Thymus (tissue), 11 donors: Measurements from ENCODE around the gene IL6R. TPM values are rescaled to one million over a fixed set of nuclear protein-coding genes. Genes with fewer than 3 reads are reported as not detected.

Source experiments
- DNase-seq, 9 donors: peaks; one replicate each; pipeline ENCODE4 v3.0.0-alpha.2; 2013; ENCODE audit warnings: low spot score in 9 of 9, low read depth in 6 of 9, missing footprints in 1 of 9
- H3K27ac ChIP-seq, 2 donors: one replicate each; pipeline ENCODE4 v1.5.1; 2013; ENCODE audit warnings: control low read depth in 1 of 2, low read depth in 1 of 2, low read length in 1 of 2, mild to moderate bottlenecking in 1 of 2, moderate library complexity in 1 of 2
- H3K27me3 ChIP-seq, 2 donors: one replicate each; pipeline ENCODE4 v1.5.1; 2013; ENCODE audit warnings: low read length in 1 of 2; ENCODE audit not compliant: control insufficient read depth in 2 of 2, insufficient read depth in 1 of 2
- H3K36me3 ChIP-seq, 2 donors: one replicate each; pipeline ENCODE4 v1.5.1; 2013; ENCODE audit warnings: low read length in 1 of 2, mild to moderate bottlenecking in 1 of 2, moderate library complexity in 1 of 2; ENCODE audit not compliant: control insufficient read depth in 2 of 2, insufficient read depth in 2 of 2
- H3K4me1 ChIP-seq, 2 donors: one replicate each; pipeline ENCODE4 v1.5.1; 2013; ENCODE audit warnings: low read length in 2 of 2; ENCODE audit not compliant: control insufficient read depth in 2 of 2, insufficient read depth in 2 of 2
- H3K4me3 ChIP-seq, 2 donors: one replicate each; pipeline ENCODE4 v1.5.1; 2013; ENCODE audit warnings: low read length in 2 of 2, control low read depth in 1 of 2, mild to moderate bottlenecking in 1 of 2
- H3K9me3 ChIP-seq, 2 donors: one replicate each; pipeline ENCODE4 v1.5.1; 2013; ENCODE audit warnings: low read length in 1 of 2, mild to moderate bottlenecking in 1 of 2; ENCODE audit not compliant: control insufficient read depth in 2 of 2, insufficient read depth in 1 of 2
- WGBS: extraction: QIAGEN DNeasy Blood & Tissue Kit; methylation state at CpG from one replicate; pipeline ENCODE4 v1.1.7; 2013; 5-methylcytosine and 5-hydroxymethylcytosine counted together
- polyA plus RNA-seq: library from polyadenylated mRNA; stranded (reverse); fragments of 200-250 nt; gene quantifications from one replicate; pipeline ENCODE4 v1.2.3, GENCODE V29; 2013
- total RNA-seq: library from RNA; stranded (reverse); fragments of 120-200 nt; gene quantifications from one replicate; pipeline ENCODE4 v1.2.4, GENCODE V29; 2013
- donor health status: healthy.

IL6R gene
- total and polyA plus RNA-seq, 2 donors: 10.3 to 10.5 TPM

DNA sequence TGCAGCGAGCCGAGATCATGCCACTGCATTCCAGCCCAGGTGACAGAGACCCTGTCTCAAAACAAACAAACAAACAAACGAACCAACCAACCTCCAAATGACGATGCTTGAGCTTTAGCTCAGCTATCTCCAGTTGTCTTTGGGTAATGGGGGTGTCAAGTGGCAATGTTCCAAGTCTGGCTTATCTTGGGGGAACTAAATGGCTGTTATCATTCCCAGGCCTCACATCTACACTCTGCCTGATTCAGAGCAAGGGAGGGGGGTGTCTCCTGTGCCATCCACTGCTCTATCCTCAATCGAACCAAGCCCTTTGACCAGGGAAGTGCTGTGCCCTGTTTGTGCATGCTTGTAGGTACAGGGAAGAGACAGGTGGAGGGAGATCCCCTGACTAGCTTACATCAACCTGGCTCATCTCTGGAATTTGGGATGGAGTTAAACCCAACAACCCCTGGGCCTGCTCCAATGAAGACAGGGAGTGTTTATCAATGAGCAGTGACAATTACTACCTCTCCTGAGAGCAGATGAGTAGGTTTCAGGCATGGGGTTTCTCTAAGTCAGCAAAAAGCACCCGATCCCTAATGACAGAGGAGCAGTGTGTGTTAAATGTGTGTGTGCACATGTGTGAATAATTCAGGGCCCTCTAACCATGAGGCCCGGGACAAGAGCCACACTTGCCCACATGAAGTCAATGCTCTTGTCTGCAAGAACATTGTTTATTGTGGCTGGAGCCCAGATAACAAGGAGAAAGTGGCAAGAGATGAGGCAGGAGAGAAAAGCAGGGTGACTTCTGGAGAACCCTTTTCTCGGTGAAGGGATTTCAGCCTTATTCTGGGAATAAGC, 20.3 kb upstream of the IL6R start:
- no peaks in the 10 kb centered on the region for H3K36me3 ChIP-seq
- no peaks in the 10 kb centered on the region for H3K9me3 ChIP-seq
- WGBS: 96% methylated on average over 8 of the region's 8 CpGs
- H3K27me3 ChIP-seq: no peaks in the 10 kb centered on the region
- H3K27ac ChIP-seq: peak overlapping the region in 1 of 2 donors; percentile 8
- no peak overlapping the region for H3K4me3 ChIP-seq
- no peak for DNase-seq
- H3K4me1 ChIP-seq: peaks cover 0 to 21% of the 10 kb centered on the region in 2 donors

DNA sequence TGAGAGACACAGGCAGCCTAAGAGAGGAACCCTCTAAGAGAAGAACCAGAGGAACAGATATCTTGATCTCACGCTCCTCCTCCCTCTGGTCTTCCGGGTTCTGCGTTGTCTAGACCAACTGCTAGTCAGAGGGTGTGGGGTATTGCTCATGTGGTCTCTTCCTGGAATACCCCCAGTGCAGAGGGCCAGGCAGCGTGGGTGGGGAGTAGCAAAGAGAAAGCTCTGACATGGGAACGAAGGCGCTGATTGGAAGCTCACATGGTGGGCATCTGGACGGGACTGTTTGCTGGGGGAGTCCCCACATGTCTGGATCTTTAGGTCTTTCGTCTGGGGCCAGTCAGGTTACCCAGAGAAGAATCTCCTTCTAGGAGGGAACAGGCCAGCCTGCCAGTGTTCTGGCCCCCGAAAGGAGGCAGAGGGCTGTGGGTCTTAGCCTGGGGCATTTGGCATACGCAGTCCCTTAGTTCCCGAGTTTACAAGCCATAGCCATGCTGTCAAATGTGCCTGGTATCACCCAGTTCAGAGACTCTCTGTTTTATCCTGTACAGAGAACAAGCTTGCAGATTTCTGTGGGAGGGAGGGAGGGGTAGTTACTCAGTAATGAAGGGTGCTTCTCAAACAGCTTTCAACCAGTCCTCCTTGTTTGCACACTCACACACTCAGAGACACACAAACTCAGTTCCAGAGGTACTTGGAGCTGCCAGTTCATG, 18.3 kb upstream of the IL6R start:
- peak in 2 of 9 donors; percentile 14 to 67 for DNase-seq
- Histone ChIP-seq H3K9me3 (no peaks in the 10 kb centered on the region), H3K27me3 (no peaks in the 10 kb centered on the region), H3K36me3 (no peaks in the 10 kb centered on the region), H3K27ac (peak overlapping the region; percentile 57 to 70), H3K4me1 (peaks cover 0 to 21% of the 10 kb centered on the region in 2 donors), H3K4me3 (no peak overlapping the region)
- 92% methylated on average over 11 of the region's 11 CpGs for WGBS

- Histone ChIP-seq H3K27me3 (no peaks in the 10 kb centered on the region), H3K36me3 (no peaks in the 10 kb centered on the region), H3K4me1 (peaks cover 0 to 6% of the 10 kb centered on the region in 2 donors), H3K4me3 (no peak overlapping the region), H3K27ac (no peak overlapping the region), H3K9me3 (no peaks in the 10 kb centered on the region)
- 93% methylated on average over 9 of the region's 9 CpGs for WGBS
- no peak for DNase-seq
Measured at GRCh38 chr1:154391086-154391770, 13.9 kb upstream of the IL6R start.

DNA sequence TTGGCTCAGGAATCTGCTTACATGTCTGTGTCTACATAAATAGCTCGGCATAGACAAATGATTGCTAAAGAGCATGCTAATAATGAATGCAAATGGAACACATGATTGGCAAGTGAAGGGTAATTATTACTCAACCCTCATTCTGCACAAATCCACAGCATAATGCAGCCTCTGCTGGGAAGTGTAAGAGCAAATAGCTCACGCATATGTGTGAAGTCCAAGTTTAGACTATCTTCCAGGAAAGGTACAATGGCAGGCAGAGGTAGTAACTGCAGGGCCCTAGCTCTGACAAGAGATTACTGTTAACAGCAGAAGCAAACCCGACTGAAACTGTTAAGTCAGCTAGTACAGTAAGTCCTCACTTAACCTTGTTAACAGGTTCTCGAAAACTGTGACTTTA, 7.0 kb upstream of the IL6R start:
- Histone ChIP-seq H3K27me3 (peaks cover 0 to 3% of the 10 kb centered on the region in 2 donors), H3K36me3 (no peaks in the 10 kb centered on the region), H3K4me3 (no peak overlapping the region), H3K27ac (no peak overlapping the region), H3K4me1 (peaks cover under 1 to 15% of the 10 kb centered on the region in 2 donors), H3K9me3 (no peaks in the 10 kb centered on the region)
- no peak for DNase-seq
- WGBS: 84% methylated on average over 4 of the region's 4 CpGs

- no peaks in the 10 kb centered on the region for H3K9me3 ChIP-seq
- DNase-seq: no peak
- H3K27ac ChIP-seq: no peak overlapping the region
- H3K4me1 ChIP-seq: peaks cover 6 to 20% of the 10 kb centered on the region in 2 donors
- peaks cover 0 to 6% of the 10 kb centered on the region in 2 donors for H3K27me3 ChIP-seq
- no peaks in the 10 kb centered on the region for H3K36me3 ChIP-seq
- WGBS: 98% methylated on average over 4 of the region's 4 CpGs
- no peak overlapping the region for H3K4me3 ChIP-seq
Measured at GRCh38 chr1:154398678-154399077, 6.5 kb upstream of the IL6R start.

DNA sequence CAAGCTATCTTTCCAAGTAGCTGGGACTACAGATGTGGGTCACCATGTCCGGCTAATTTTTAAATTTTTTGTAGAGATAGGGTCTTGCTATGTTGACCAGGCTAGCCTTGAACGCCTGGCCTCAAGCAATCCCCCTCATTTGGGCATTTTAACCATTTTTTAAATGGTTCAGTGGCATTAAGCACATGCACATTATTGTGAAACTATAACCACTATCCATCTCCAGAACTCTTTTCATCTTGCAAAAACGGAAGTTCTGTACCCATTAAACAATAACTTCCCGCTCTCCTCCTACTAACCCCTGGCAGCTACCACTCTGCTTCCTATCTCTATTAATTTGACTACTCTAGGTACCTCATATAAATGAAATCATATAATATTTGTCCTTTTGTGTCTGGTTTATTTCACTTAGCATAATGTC, 4.8 kb upstream of the IL6R start:
- H3K36me3 ChIP-seq: no peaks in the 10 kb centered on the region
- no peak overlapping the region for H3K27ac ChIP-seq
- no peak overlapping the region for H3K4me3 ChIP-seq
- WGBS: 67% methylated on average over 4 of the region's 4 CpGs
- peaks cover 2 to 23% of the 10 kb centered on the region in 2 donors for H3K27me3 ChIP-seq
- DNase-seq: no peak
- no peaks in the 10 kb centered on the region for H3K9me3 ChIP-seq
- peaks cover 10 to 36% of the 10 kb centered on the region in 2 donors for H3K4me1 ChIP-seq

DNA sequence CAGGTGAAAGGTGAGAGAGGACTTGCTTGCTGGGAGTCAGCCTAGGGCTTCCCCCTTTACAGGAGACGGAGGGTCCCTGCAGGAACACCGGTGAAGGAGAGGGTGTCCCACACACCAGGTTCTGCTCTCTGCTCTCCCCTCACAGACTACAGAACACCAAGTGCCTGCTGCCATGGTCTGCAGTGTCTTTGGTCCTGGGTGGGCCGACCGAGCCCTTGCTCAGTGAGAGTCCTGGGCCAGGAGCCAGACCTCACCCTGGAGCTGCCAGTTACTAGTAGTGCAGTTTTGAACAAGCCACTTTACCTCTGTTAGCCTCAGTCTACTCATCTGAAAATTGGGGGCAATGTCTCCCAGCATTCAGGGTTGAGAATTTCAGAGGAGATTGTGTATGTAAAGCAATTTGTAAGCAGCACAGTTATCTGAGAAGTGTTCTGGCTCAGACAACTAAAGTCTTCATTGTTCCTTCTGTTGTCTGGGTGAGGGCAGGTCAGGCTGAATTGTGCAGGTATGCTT, 2.7 kb upstream of the IL6R start:
- Histone ChIP-seq H3K27ac (no peak overlapping the region), H3K4me3 (no peak overlapping the region), H3K4me1 (peaks cover 14 to 56% of the 10 kb centered on the region in 2 donors), H3K27me3 (peaks cover 13 to 44% of the 10 kb centered on the region in 2 donors), H3K36me3 (no peaks in the 10 kb centered on the region), H3K9me3 (no peaks in the 10 kb centered on the region)
- DNase-seq: no peak
- 96% methylated on average over 4 of the region's 4 CpGs for WGBS

- H3K27ac ChIP-seq: no peak overlapping the region
- no peak overlapping the region for H3K4me3 ChIP-seq
- WGBS: 11% methylated on average over 8 of the region's 8 CpGs
- peak in 1 of 9 donors; percentile 56 for DNase-seq
- H3K9me3 ChIP-seq: no peaks in the 10 kb centered on the region
- H3K4me1 ChIP-seq: peaks cover 16 to 65% of the 10 kb centered on the region in 2 donors
- no peaks in the 10 kb centered on the region for H3K36me3 ChIP-seq
- peaks cover 13 to 49% of the 10 kb centered on the region in 2 donors for H3K27me3 ChIP-seq
Measured at GRCh38 chr1:154403261-154403943, 1.7 kb upstream of the IL6R start.
